DOHH2 (cell line): Measurements from ENCODE around the gene NCAN.

Experiments
- CTCF ChIP-seq: fragments of 200-600 bp; sonication (generic); IDR thresholded peaks from one replicate; pipeline ENCODE4 v1.5.1; 2014; ENCODE audit warnings: antibody characterized with exemption, mild to moderate bottlenecking, low read depth, low read length; ENCODE audit not compliant: poor library complexity, severe bottlenecking
- EZH2phosphoT487 ChIP-seq: fragments of 200-600 bp; sonication (generic); IDR thresholded peaks from 2 replicates; pipeline ENCODE4 v1.6.1; 2017; ENCODE audit warnings: borderline replicate concordance, mild to moderate bottlenecking, antibody characterized with exemption, low read length, moderate library complexity, mixed read lengths

DNA sequence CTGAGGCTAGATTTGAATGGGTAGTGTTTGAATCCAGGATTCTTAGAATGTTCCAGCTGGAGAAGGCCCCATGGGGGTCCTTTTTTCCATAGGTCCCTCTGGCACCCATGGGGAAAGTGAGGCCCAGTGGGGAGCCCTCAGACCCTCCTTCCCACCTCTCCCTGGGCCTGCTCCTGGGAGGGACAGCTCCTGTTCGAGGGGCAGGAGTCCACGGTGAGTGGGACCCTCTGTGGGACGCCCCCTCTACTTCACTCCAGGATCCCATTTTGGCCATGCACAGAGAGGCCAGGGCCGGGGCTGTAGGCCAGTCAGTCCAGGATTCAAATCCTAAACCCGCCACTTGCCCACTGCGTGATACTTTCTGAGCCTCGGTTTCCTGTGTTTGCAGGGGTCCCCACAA lies 49.3 kb upstream of the NCAN start:
- TF ChIP-seq CTCF (no peak), EZH2phosphoT487 (no peak)
